Spleen (tissue), 11 donors: Measurements from ENCODE around the gene MALAT1. TPM values are rescaled to one million over a fixed set of nuclear protein-coding genes. Genes with fewer than 3 reads are reported as not detected.

ENCODE experiments used
- DNase-seq: peaks from one replicate; pipeline ENCODE4 v3.0.0-alpha.2; 2020
- H3K27ac ChIP-seq, 8 donors: fragments of 200-600 bp; sonication (generic) in 7 of 8; 1 replicate in 4 of 8; 2 replicates in 4 of 8; pipeline versions ENCODE4 v1.5.0 to v1.8.0; 2016 to 2021; ENCODE audit warnings: inconsistent platforms in 4 of 8, mild to moderate bottlenecking in 4 of 8, moderate library complexity in 1 of 8
- H3K27me3 ChIP-seq, 7 donors: fragments of 200-600 bp; sonication (generic) in 6 of 7; replicated peaks in 1 of 7; 1 replicate in 4 of 7; 2 replicates in 3 of 7; pipeline versions ENCODE4 v1.5.0 to v1.8.0; 2016 to 2021; ENCODE audit warnings: inconsistent platforms in 3 of 7, mild to moderate bottlenecking in 1 of 7
- H3K36me3 ChIP-seq, 6 donors: fragments of 200-600 bp; sonication (generic) in 5 of 6; 1 replicate in 4 of 6; 2 replicates in 2 of 6; pipeline versions ENCODE4 v1.5.0 to v1.8.0; 2016 to 2021; ENCODE audit warnings: inconsistent platforms in 2 of 6
- H3K4me1 ChIP-seq, 6 donors: fragments of 200-600 bp; sonication (generic) in 5 of 6; 1 replicate in 3 of 6; 2 replicates in 3 of 6; pipeline versions ENCODE4 v1.5.0 to v1.8.0; 2016 to 2021; ENCODE audit warnings: inconsistent platforms in 3 of 6
- H3K4me3 ChIP-seq, 8 donors: fragments of 200-600 bp; sonication (generic) in 7 of 8; 1 replicate in 4 of 8; 2 replicates in 4 of 8; pipeline versions ENCODE4 v1.5.0 to v1.8.0; 2016 to 2021; ENCODE audit warnings: inconsistent platforms in 4 of 8, mild to moderate bottlenecking in 4 of 8, moderate library complexity in 2 of 8
- H3K9me3 ChIP-seq, 8 donors: fragments of 200-600 bp; sonication (generic) in 7 of 8; 1 replicate in 4 of 8; 2 replicates in 4 of 8; pipeline versions ENCODE4 v1.5.0 to v1.8.0; 2016 to 2021; ENCODE audit warnings: inconsistent platforms in 4 of 8
- CTCF ChIP-seq, 11 experiments: fragments of 200-600 bp in 7 of 11; fragments of 450-650 bp in 4 of 11; sonication (generic) in 4 of 11; IDR thresholded peaks in 8 of 11; conservative IDR thresholded peaks in 3 of 11; 1 replicate in 7 of 11; 2 replicates in 4 of 11; pipeline versions ENCODE4 v1.4.0 to v1.8.0; 2016 to 2021; ENCODE audit warnings: antibody characterized with exemption in 11 of 11, inconsistent platforms in 4 of 11, mild to moderate bottlenecking in 1 of 11
- POLR2A ChIP-seq, 3 donors: fragments of 450-650 bp; IDR thresholded peaks; one replicate each; pipeline ENCODE4 v1.5.1; 2017; ENCODE audit warnings: antibody characterized with exemption in 3 of 3, mild to moderate bottlenecking in 1 of 3
- POLR2AphosphoS5 ChIP-seq, 3 donors: sonication (generic); formaldehyde crosslinking; IDR thresholded peaks; one replicate each; pipeline ENCODE4 v1.5.1; 2017; ENCODE audit warnings: antibody characterized with exemption in 3 of 3
- WGBS, 5 donors: extraction: QIAGEN DNeasy Blood & Tissue Kit in 3 of 5; methylation state at CpG; one replicate each; pipeline versions ENCODE4 v1.1.5 to v1.1.7; 2013 to 2018; 5-methylcytosine and 5-hydroxymethylcytosine counted together
- intact Hi-C: fragments of 100-400 bp; cut with DNase I; formaldehyde crosslinking; loops from one replicate; pipeline ENCODE4 v1.15.0; 2023; ENCODE audit warnings: low total_unique reads
- polyA plus RNA-seq, 3 donors: library from polyadenylated mRNA; stranded (reverse); fragments of 200-250 nt; gene quantifications; one replicate each; pipeline ENCODE4 v1.2.1, GENCODE V29; 2013
- total RNA-seq, 7 donors: library from RNA; depleted of rRNA in 3 of 7; stranded (reverse); fragments of >200 nt in 3 of 7; fragmentation: NEBNext Ultra II Directional in 4 of 7; extraction: Animal tissue kit (Norgen Biotek cat#: 25700) in 4 of 7; gene quantifications; one replicate each; pipeline versions ENCODE4 v1.1.0 to v1.2.1, GENCODE V29; 2016 to 2021
- donor health status: healthy with polysubstance abuse.
- donor health status: DM: no; HTN: no; CAD: no; lungs with moderate emphysema.
- donor health status: DM: no; HTN: no; CAD: no.
- donor health status: Bipolar disorder and iron deficiency.
- donor health status: healthy.
- donor health status: DM: no; HTN: no; CAD: no.
- donor health status: DM: yes; HTN: yes; CAD: no.

MALAT1 gene
- total and polyA plus RNA-seq, 10 donors: 111 to 24,490 (median 13,111) TPM

DNA sequence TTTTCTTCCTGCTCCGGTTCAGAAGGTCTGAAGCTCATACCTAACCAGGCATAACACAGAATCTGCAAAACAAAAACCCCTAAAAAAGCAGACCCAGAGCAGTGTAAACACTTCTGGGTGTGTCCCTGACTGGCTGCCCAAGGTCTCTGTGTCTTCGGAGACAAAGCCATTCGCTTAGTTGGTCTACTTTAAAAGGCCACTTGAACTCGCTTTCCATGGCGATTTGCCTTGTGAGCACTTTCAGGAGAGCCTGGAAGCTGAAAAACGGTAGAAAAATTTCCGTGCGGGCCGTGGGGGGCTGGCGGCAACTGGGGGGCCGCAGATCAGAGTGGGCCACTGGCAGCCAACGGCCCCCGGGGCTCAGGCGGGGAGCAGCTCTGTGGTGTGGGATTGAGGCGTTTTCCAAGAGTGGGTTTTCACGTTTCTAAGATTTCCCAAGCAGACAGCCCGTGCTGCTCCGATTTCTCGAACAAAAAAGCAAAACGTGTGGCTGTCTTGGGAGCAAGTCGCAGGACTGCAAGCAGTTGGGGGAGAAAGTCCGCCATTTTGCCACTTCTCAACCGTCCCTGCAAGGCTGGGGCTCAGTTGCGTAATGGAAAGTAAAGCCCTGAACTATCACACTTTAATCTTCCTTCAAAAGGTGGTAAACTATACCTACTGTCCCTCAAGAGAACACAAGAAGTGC is 661 bp upstream of the MALAT1 start:
- intact Hi-C loops: no loop called here
- Histone ChIP-seq H3K27ac (peak overlapping the region; percentile 95 to 100 (median 98)), H3K36me3 (peaks cover 0 to 22% (median 17%) of the 10 kb centered on the region in 6 donors), H3K9me3 (no peaks in the 10 kb centered on the region), H3K4me3 (peak overlapping the region; percentile 59 to 92 (median 77)), H3K27me3 (no peaks in the 10 kb centered on the region), H3K4me1 (peaks cover 30 to 53% (median 40%) of the 10 kb centered on the region in 6 donors)
- TF ChIP-seq POLR2A (IDR thresholded peaks at IDR 0.05): no peak
- TF ChIP-seq CTCF (IDR thresholded peaks at IDR 0.05 in 8 of 11, conservative IDR thresholded peaks at IDR 0.05 in 3 of 11): no peak
- TF ChIP-seq POLR2AphosphoS5 (IDR thresholded peaks at IDR 0.05): no peak
- WGBS, 5 donors: 1 to 4% (median 2%) methylated on average over 24 of the region's 24 CpGs
- no peak for DNase-seq

DNA sequence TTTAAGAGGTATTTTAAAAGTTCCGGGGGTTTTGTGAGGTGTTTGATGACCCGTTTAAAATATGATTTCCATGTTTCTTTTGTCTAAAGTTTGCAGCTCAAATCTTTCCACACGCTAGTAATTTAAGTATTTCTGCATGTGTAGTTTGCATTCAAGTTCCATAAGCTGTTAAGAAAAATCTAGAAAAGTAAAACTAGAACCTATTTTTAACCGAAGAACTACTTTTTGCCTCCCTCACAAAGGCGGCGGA is 193 bp upstream of the MALAT1 start:
- no peaks in the 10 kb centered on the region for H3K9me3 ChIP-seq
- H3K4me1 ChIP-seq: peaks cover 25 to 53% (median 39%) of the 10 kb centered on the region in 6 donors
- DNase-seq: no peak
- peak overlapping the region; percentile 95 to 100 (median 98) for H3K27ac ChIP-seq
- peaks cover 0 to 27% (median 22%) of the 10 kb centered on the region in 6 donors for H3K36me3 ChIP-seq
- TF ChIP-seq POLR2AphosphoS5 (IDR thresholded peaks at IDR 0.05) (no peak), POLR2A (IDR thresholded peaks at IDR 0.05) (no peak), CTCF (IDR thresholded peaks at IDR 0.05 in 8 of 11, conservative IDR thresholded peaks at IDR 0.05 in 3 of 11) (no peak)
- intact Hi-C loops: no loop called here
- H3K27me3 ChIP-seq: no peaks in the 10 kb centered on the region
- 0 to 1% (median 1%) methylated on average over 6 of the region's 6 CpGs for WGBS, 5 donors
- peak overlapping the region; percentile 59 to 92 (median 77) for H3K4me3 ChIP-seq

DNA sequence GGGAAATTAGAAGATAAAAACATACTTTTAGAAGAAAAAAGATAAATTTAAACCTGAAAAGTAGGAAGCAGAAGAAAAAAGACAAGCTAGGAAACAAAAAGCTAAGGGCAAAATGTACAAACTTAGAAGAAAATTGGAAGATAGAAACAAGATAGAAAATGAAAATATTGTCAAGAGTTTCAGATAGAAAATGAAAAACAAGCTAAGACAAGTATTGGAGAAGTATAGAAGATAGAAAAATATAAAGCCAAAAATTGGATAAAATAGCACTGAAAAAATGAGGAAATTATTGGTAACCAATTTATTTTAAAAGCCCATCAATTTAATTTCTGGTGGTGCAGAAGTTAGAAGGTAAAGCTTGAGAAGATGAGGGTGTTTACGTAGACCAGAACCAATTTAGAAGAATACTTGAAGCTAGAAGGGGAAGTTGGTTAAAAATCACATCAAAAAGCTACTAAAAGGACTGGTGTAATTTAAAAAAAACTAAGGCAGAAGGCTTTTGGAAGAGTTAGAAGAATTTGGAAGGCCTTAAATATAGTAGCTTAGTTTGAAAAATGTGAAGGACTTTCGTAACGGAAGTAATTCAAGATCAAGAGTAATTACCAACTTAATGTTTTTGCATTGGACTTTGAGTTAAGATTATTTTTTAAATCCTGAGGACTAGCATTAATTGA is 1.0 kb downstream of the MALAT1 start:
- Histone ChIP-seq H3K36me3 (peaks cover 0 to 39% (median 34%) of the 10 kb centered on the region in 6 donors), H3K27me3 (no peaks in the 10 kb centered on the region), H3K9me3 (no peaks in the 10 kb centered on the region), H3K27ac (peak overlapping the region; percentile 95 to 100 (median 98)), H3K4me3 (peak overlapping the region; percentile 67 to 93 (median 81)), H3K4me1 (peaks cover 19 to 53% (median 39%) of the 10 kb centered on the region in 6 donors)
- intact Hi-C loops: no loop called here
- TF ChIP-seq POLR2AphosphoS5 (IDR thresholded peaks at IDR 0.05): no peak
- TF ChIP-seq CTCF (IDR thresholded peaks at IDR 0.05 in 8 of 11, conservative IDR thresholded peaks at IDR 0.05 in 3 of 11): peak in 1 of 11 experiments; percentile 0
- TF ChIP-seq POLR2A (IDR thresholded peaks at IDR 0.05): peak in 2 of 3 donors; percentile 6
- 0% methylated on average over 3 of the region's 3 CpGs for WGBS, 5 donors
- no peak for DNase-seq
